IMR-90 (cell line): Measurements from ENCODE around the gene TENT4B.

ENCODE experiments used
- CHD1 ChIP-seq: IDR thresholded peaks from 2 replicates; pipeline ENCODE4 v1.6.1; 2012; ENCODE audit warnings: low read depth, low read length, improper control_type of control experiment
- CTCF ChIP-seq: conservative IDR thresholded peaks from 2 replicates; pipeline ENCODE4 v1.5.1; 2012; ENCODE audit warnings: mild to moderate bottlenecking, low read depth, low read length, improper control_type of control experiment
- ELK1 ChIP-seq: fragments of 150-350 bp; IDR thresholded peaks from 2 replicates; pipeline ENCODE4 v1.6.1; 2016; ENCODE audit warnings: low read depth, mild to moderate bottlenecking, low read length, moderate library complexity, borderline replicate concordance
- FOS ChIP-seq: fragments of 150-350 bp; IDR thresholded peaks from 2 replicates; pipeline ENCODE4 v1.6.1; 2016; ENCODE audit warnings: low read depth, low read length
- MAZ ChIP-seq: IDR thresholded peaks from 2 replicates; pipeline ENCODE4 v1.6.1; 2012; ENCODE audit warnings: low read depth, mild to moderate bottlenecking, low read length, improper control_type of control experiment, moderate library complexity, borderline replicate concordance
- POLR2A ChIP-seq: IDR thresholded peaks from 2 replicates; pipeline ENCODE4 v1.6.1; 2012; ENCODE audit warnings: mild to moderate bottlenecking, low read depth, low read length
- RAD21 ChIP-seq: IDR thresholded peaks from 2 replicates; pipeline ENCODE4 v1.6.1; 2012; ENCODE audit warnings: low read length, improper control_type of control experiment
- RFX5 ChIP-seq: IDR thresholded peaks from 2 replicates; pipeline ENCODE4 v1.8.0; 2012; ENCODE audit warnings: low read depth, mild to moderate bottlenecking, low read length, moderate library complexity
- SMC3 ChIP-seq: fragments of 150-350 bp; IDR thresholded peaks from 2 replicates; pipeline ENCODE4 v1.6.1; 2016; ENCODE audit warnings: low read depth, mild to moderate bottlenecking, antibody characterized with exemption, low read length, moderate library complexity
- USF2 ChIP-seq: fragments of 150-350 bp; IDR thresholded peaks from 2 replicates; pipeline ENCODE4 v1.6.1; 2017; ENCODE audit warnings: mild to moderate bottlenecking, antibody characterized with exemption, low read length, low read depth

- no peak for TF ChIP-seq POLR2A
- no peak for TF ChIP-seq RFX5
- TF ChIP-seq CTCF: no peak
- no peak for TF ChIP-seq ELK1
- TF ChIP-seq CHD1: no peak
- TF ChIP-seq FOS: no peak
- TF ChIP-seq SMC3: no peak
- no peak for TF ChIP-seq MAZ
- no peak for TF ChIP-seq USF2
- no peak for TF ChIP-seq RAD21
Measured at GRCh38 chr16:50269769-50270509, 116.8 kb downstream of the TENT4B start.
